ENCODE measurements around the gene ELAVL1. TPM values are rescaled to one million over a fixed set of nuclear protein-coding genes. Genes with fewer than 3 reads are reported as not detected.
"Not testable (repeated sequence)": the region's sequence is repeated elsewhere in the genome, so short reads cannot be mapped to it uniquely, and the experiment has no call there.

The ELAVL1 gene
- polyA plus RNA-seq, 1 donor from 2014 or later: 19.1 TPM

- TF ChIP-seq REST (IDR thresholded peaks at IDR 0.05; ENCODE audit: borderline replicate concordance) (no peak), TAF1 (IDR thresholded peaks at IDR 0.05; ENCODE audit: low read depth) (no peak)
Measured at GRCh38 chr19:7932276-7932929, 73.0 kb downstream of the ELAVL1 start (continued).

- no peaks in the 10 kb centered on the region for H4K20me1 ChIP-seq (ENCODE audit: insufficient read depth)
- H3F3A ChIP-seq (ENCODE audit: insufficient read depth, low read length, poor library complexity, severe bottlenecking): no peaks in the 10 kb centered on the region
- no peak for TF ChIP-seq EP300 (conservative IDR thresholded peaks at IDR 0.05; ENCODE audit: poor library complexity, severe bottlenecking)
- H3K79me2 ChIP-seq (replicated peaks; ENCODE audit: insufficient read depth, low read length): no peaks in the 10 kb centered on the region
- H3K27me3 ChIP-seq (ENCODE audit: insufficient read depth, low read depth, low read length): no peaks in the 10 kb centered on the region
- H3K4me3 ChIP-seq (ENCODE audit: low read length): no peak overlapping the region
- no peaks in the 10 kb centered on the region for H3K9me3 ChIP-seq (ENCODE audit: low read length)
- H3K9me2 ChIP-seq (ENCODE audit: insufficient read depth, low read length): no peaks in the 10 kb centered on the region
- H3K27ac ChIP-seq (ENCODE audit: low read length): no peak overlapping the region
- no peaks in the 10 kb centered on the region for H3K36me3 ChIP-seq (ENCODE audit: insufficient read depth, low read length)
- no peak overlapping the region for H3K9ac ChIP-seq (ENCODE audit: low read length)
- no peak overlapping the region for H3K4me2 ChIP-seq (ENCODE audit: low read length)
- H2AFZ ChIP-seq (ENCODE audit: low read depth, low read length): no peak overlapping the region
Measured at GRCh38 chr19:7931221-7932061, 74.0 kb downstream of the ELAVL1 start.

GRCh38 chr19:7930765-7931164 lies 74.7 kb downstream of the ELAVL1 start:
- no peaks in the 10 kb centered on the region for H3K36me3 ChIP-seq (ENCODE audit: insufficient read depth, low read length)
- no peak for TF ChIP-seq EP300 (conservative IDR thresholded peaks at IDR 0.05; ENCODE audit: poor library complexity, severe bottlenecking)
- TF ChIP-seq SMC3 (conservative IDR thresholded peaks at IDR 0.05; ENCODE audit: poor library complexity): no peak
- no peak for TF ChIP-seq POLR2AphosphoS5 (IDR thresholded peaks at IDR 0.05)
- TF ChIP-seq EZH2 (IDR thresholded peaks at IDR 0.05; ENCODE audit: borderline replicate concordance, insufficient read depth, low read length, poor library complexity, severe bottlenecking): no peak
- no peak for TF ChIP-seq CTCF (IDR thresholded peaks at IDR 0.05; ENCODE audit: poor library complexity, severe bottlenecking)
- TF ChIP-seq RAD21 (conservative IDR thresholded peaks at IDR 0.05): no peak
- TF ChIP-seq TAF1 (IDR thresholded peaks at IDR 0.05; ENCODE audit: low read depth): no peak
- TF ChIP-seq REST (IDR thresholded peaks at IDR 0.05; ENCODE audit: borderline replicate concordance): no peak
- no peak for TF ChIP-seq MXI1 (conservative IDR thresholded peaks at IDR 0.05; ENCODE audit: poor library complexity, severe bottlenecking)
- H3K27me3 ChIP-seq (ENCODE audit: insufficient read depth, low read depth, low read length): no peaks in the 10 kb centered on the region
- no peak overlapping the region for H2AFZ ChIP-seq (ENCODE audit: low read depth, low read length)
- H3K27ac ChIP-seq (ENCODE audit: low read length): no peak overlapping the region
- no peaks in the 10 kb centered on the region for H3K9me3 ChIP-seq (ENCODE audit: low read length)
- no peak overlapping the region for H3K4me2 ChIP-seq (ENCODE audit: low read length)
- no peaks in the 10 kb centered on the region for H3K79me2 ChIP-seq (replicated peaks; ENCODE audit: insufficient read depth, low read length)
- no peaks in the 10 kb centered on the region for H4K20me1 ChIP-seq (ENCODE audit: insufficient read depth)
- H3K9me2 ChIP-seq (ENCODE audit: insufficient read depth, low read length): no peaks in the 10 kb centered on the region
- H3F3A ChIP-seq (ENCODE audit: insufficient read depth, low read length, poor library complexity, severe bottlenecking): no peaks in the 10 kb centered on the region
- no peak overlapping the region for H3K4me3 ChIP-seq (ENCODE audit: low read length)
- no peak overlapping the region for H3K9ac ChIP-seq (ENCODE audit: low read length)

GRCh38 chr19:7930030-7930429 lies 75.4 kb downstream of the ELAVL1 start:
- not testable (repeated sequence) for H3K27ac ChIP-seq (ENCODE audit: low read length); H3K9ac ChIP-seq (ENCODE audit: low read length); H3F3A ChIP-seq (ENCODE audit: insufficient read depth, low read length, poor library complexity, severe bottlenecking); H4K20me1 ChIP-seq (ENCODE audit: insufficient read depth); H3K27me3 ChIP-seq (ENCODE audit: insufficient read depth, low read depth, low read length); H3K79me2 ChIP-seq (replicated peaks; ENCODE audit: insufficient read depth, low read length); H3K4me2 ChIP-seq (ENCODE audit: low read length); H3K4me3 ChIP-seq (ENCODE audit: low read length); H3K36me3 ChIP-seq (ENCODE audit: insufficient read depth, low read length); H3K9me3 ChIP-seq (ENCODE audit: low read length); H3K9me2 ChIP-seq (ENCODE audit: insufficient read depth, low read length); H2AFZ ChIP-seq (ENCODE audit: low read depth, low read length)

Data from neural cell (in vitro differentiated cells).